HUES6 (cell line): Measurements from ENCODE around the gene FAM153A.
"Not testable (repeated sequence)": the region's sequence is repeated elsewhere in the genome, so short reads cannot be mapped to it uniquely, and the experiment has no call there.

Experiments
- H3K27ac ChIP-seq: 2 replicates; pipeline ENCODE4 v1.7.0; 2013; ENCODE audit warnings: low read depth, mild to moderate bottlenecking, low read length, inconsistent platforms
- H3K27me3 ChIP-seq: 2 replicates; pipeline ENCODE4 v1.6.1; 2013; ENCODE audit warnings: low read length; ENCODE audit not compliant: control insufficient read depth, insufficient read depth
- H3K36me3 ChIP-seq: 2 replicates; pipeline ENCODE4 v1.6.1; 2013; ENCODE audit warnings: low read length; ENCODE audit not compliant: control insufficient read depth, insufficient read depth
- H3K4me1 ChIP-seq: 2 replicates; pipeline ENCODE4 v1.6.1; 2013; ENCODE audit warnings: low read length; ENCODE audit not compliant: control insufficient read depth, insufficient read depth
- H3K4me3 ChIP-seq: 2 replicates; pipeline ENCODE4 v1.5.1; 2013; ENCODE audit warnings: low read depth, low read length
- H3K9ac ChIP-seq: one replicate; pipeline ENCODE4 v1.6.1; 2013; ENCODE audit warnings: mild to moderate bottlenecking, low read length
- H3K9me3 ChIP-seq: 2 replicates; pipeline ENCODE4 v1.6.1; 2013; ENCODE audit warnings: low read depth, low read length; ENCODE audit not compliant: control insufficient read depth, insufficient read depth

FAM153A gene

GRCh38 chr5:177688091-177688490 lies 94.6 kb downstream of the FAM153A start:
- not testable (repeated sequence) for H3K36me3 ChIP-seq, H3K27ac ChIP-seq, H3K27me3 ChIP-seq

GRCh38 chr5:177681920-177682319 lies 100.8 kb downstream of the FAM153A start:
- not testable (repeated sequence) for H3K4me1 ChIP-seq, H3K27me3 ChIP-seq, H3K4me3 ChIP-seq, H3K36me3 ChIP-seq, H3K9ac ChIP-seq, H3K9me3 ChIP-seq, H3K27ac ChIP-seq

More at GRCh38 chr5:177688091-177688490, 94.6 kb downstream of the FAM153A start:
- H3K9me3 ChIP-seq, H3K4me3 ChIP-seq, H3K4me1 ChIP-seq, H3K9ac ChIP-seq: not testable (repeated sequence)
